Activated naive CD4-positive, alpha-beta T cell treated with Interleukin-2 at 50 U/mL for 16 hours (primary cell): ENCODE data around the gene GAMT.

Experiments
- DNase-seq: peaks from one replicate; pipeline ENCODE4 v3.0.0-alpha.2; 2020

GAMT gene

GRCh38 chr19:1399079-1399478, 2.3 kb downstream of the GAMT start:
- DNase-seq = no peak

GRCh38 chr19:1397838-1398237, 3.5 kb downstream of the GAMT start:
- DNase-seq = no peak

GRCh38 chr19:1396768-1397679, 4.3 kb downstream of the GAMT start:
- no peak for DNase-seq

- no peak for DNase-seq
Observed at GRCh38 chr19:1396019-1396767, 5.1 kb downstream of the GAMT start.

DNA sequence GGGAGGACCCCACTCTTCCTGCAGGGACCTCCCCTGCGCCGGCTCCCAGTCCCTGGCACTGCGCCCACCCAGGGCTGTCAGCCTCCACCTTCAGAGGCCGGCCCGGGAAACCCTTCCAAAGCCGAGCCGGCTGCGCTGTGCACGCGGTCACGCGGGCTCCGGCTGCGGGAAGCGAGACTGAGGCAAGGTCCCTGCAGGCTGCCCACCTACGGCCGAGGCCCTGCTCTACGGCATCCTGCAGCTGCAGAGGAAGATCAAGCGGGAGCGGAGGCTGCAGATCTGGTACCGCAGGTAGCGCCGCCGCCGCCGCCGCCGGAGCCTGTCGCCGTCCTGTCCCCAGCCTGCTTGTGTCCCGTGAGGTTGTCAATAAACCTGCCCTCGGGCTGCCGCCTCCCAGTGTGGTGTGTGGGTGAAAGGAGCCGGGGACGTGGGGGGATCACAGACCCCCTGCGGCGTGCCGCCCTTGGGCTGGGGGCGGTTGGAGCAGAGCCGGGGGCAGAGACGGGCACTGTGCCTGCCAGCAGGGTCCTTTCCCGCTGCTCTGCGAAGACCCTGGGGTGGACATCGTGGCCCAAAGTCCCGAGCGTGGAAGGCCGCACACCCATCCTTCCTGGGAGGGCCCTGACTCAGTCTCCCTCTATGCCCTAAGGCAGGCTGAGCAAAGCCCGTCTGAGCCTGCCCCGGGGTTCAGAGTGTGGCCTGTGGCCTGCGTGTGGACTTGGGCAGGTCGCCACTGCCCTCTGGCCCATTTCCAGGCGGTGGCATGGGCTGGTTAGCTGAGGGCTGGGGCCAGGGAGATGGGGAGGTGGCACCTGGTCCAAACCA, 5.9 kb downstream of the GAMT start:
- no peak for DNase-seq

GRCh38 chr19:1394252-1395193, 6.8 kb downstream of the GAMT start:
- no peak for DNase-seq

DNA sequence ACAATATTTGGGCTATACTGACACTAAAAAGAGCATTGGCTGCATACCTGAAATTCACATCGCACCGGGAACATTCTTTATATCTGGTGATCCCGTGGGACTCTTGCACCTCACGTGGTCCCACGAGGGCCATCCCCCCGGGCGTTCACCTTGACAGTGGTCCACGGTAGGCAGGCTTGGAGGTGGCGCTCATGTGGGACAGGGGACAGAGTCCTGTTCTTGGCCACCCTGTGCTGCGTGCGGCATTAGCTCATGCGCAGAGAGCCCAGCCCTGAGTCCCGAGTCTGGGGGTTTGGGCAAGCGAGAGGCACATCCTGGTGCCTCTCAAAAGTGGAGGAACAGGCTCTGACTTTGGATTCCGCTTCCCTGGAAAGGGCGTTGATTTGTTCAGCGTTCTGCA, 7.5 kb downstream of the GAMT start:
- DNase-seq = no peak

GRCh38 chr19:1392939-1393530, 8.3 kb downstream of the GAMT start:
- DNase-seq = no peak

DNA sequence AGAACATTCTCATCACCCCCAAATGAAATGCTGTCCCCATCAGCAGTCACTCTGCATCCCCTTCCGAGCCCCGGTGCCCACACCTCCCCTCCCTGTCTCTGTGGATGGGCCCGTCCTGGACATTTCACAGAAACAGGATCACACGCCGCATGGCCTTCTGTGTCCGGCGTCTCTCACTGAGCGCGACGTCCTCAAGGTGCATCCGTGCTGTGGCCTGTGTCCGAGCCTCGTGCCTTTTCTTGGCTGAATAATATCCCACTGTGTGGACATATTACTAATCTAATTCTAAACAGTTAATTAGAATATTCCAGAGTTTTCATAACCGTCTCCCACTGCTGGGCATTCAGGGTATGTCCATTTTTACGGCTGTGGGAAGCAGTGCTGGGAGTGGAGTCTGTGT, 8.9 kb downstream of the GAMT start:
- DNase-seq = no peak

GRCh38 chr19:1390890-1391423, 10.4 kb downstream of the GAMT start:
- no peak for DNase-seq

GRCh38 chr19:1389033-1389940, 12.1 kb downstream of the GAMT start:
- no peak for DNase-seq

GRCh38 chr19:1388637-1389026, 12.7 kb downstream of the GAMT start:
- no peak for DNase-seq

- no peak for DNase-seq
Observed at GRCh38 chr19:1387684-1388636, 13.4 kb downstream of the GAMT start.

DNA sequence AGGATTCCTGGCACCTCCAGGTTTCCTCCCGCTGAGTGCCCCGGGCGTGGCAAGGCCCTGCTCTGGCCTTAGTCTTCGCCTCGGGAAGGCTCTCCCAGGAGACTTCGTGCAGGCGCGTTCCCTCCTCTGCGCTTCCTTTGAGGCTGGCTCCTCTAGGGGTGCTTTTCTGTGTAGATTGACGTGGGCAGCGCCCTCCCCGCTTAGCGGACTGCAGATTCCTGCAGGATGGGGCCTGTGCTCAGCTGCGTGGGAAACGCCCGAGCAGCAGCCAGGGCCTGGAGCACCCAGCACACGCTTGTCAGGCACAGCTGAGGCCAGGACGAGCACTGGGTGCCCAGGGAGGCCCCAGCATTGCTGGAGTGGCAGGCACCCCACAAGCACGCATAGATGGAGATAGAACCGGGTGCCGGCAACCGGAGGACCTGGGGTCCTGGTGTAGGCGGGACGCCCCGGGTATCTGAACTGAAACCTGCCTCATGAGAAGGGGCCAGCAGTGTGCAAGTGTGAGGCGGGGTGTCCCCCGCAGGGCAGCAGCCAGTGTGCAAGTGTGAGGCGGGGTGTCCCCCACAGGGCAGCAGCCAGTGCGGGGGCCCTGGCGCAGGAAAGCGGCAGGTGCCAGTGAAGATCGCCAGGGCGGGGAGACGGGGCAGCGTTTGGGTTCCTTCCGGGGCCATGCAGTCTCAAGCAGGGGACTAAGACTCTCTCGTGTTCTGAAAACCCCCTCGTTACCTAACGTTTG, 14.2 kb downstream of the GAMT start:
- no peak for DNase-seq

GRCh38 chr19:1385816-1386215, 15.5 kb downstream of the GAMT start:
- no peak for DNase-seq

- no peak for DNase-seq
Observed at GRCh38 chr19:1384478-1385110, 16.7 kb downstream of the GAMT start.

DNA sequence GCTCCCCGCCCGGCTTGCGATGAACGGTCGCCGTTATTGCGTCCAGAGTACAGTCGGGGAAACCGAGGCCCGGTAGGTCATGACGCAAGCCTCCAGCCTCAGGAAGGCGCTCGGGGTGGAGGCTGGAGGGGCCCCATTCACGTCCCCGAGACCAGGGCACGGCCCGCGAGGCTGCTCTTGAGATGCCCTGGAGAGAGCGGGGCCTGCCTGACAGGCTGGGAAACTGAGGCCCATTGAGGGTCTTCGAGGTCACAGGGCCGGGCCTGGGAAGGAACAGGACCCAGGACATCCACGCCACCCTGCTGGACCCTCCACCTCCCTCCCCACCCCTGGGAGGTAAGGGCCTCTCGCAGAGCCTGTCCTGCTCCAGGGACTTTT, 17.3 kb downstream of the GAMT start:
- no peak for DNase-seq
